Bronchial epithelial cell (primary cell): ENCODE measurements around the gene CBX2. TPM values are rescaled to one million over a fixed set of nuclear protein-coding genes. Genes with fewer than 3 reads are reported as not detected.

ENCODE experiments used
- DNase-seq: peaks from one replicate; pipeline ENCODE4 v3.0.0-alpha.2; 2010; ENCODE audit warnings: low read depth
- FAIRE-seq: peaks from 2 replicates; lab custom pipeline; 2011; peaks lifted over from hg19 to GRCh38; lab: Jason Lieb, UNC
- H3K27me3 ChIP-seq: 2 replicates; pipeline ENCODE4 v1.5.1; 2011; ENCODE audit warnings: low read length; ENCODE audit not compliant: control insufficient read depth, insufficient read depth
- H3K36me3 ChIP-seq: 2 replicates; pipeline ENCODE4 v1.5.1; 2011; ENCODE audit warnings: low read length; ENCODE audit not compliant: control insufficient read depth, insufficient read depth
- H3K4me3 ChIP-seq: 2 replicates; pipeline ENCODE4 v1.5.1; 2011; ENCODE audit warnings: mild to moderate bottlenecking, low read depth, low read length, control low read depth
- total RNA-seq: library from RNA; depleted of rRNA; stranded (reverse); fragments of >200 nt; gene quantifications from 2 replicates; pipeline ENCODE4 v1.2.1, GENCODE V29; 2014
- TF ChIP-seq, protein P1 (sequence below): IDR thresholded peaks from 2 replicates; pipeline ENCODE4 v1.5.1; 2011; ENCODE audit warnings: mild to moderate bottlenecking, moderate library complexity, low read length, control low read depth, inconsistent platforms; ENCODE audit not compliant: insufficient read depth, severe bottlenecking

CBX2 gene
- total RNA-seq, 1 donor from 2014 or later, result 1.1 TPM

DNA sequence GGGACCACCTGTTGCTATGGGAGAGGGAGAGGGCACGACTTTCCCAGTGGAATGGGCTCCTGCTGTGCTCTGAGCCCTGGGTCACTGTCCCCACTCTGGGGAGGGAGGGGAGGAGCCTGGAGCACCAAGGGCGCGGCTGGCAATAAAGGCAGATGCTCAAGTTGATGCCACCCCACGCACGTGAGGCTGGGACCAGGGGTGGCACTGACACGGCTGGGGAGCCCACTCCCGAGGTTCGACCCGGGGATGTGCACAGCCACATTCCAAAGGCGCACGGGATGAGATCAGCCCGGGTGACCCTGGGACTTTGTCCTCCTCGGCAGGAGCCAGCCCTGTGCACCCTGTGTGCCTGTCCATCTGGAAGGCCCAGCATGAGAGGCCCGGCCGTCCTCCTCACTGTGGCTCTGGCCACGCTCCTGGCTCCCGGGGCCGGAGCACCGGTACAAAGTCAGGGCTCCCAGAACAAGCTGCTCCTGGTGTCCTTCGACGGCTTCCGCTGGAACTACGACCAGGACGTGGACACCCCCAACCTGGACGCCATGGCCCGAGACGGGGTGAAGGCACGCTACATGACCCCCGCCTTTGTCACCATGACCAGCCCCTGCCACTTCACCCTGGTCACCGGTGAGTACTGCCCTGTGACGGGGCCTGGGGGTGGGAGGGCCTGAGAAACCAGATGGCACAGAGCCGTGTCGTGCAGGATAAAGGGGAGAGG is 47.0 kb upstream of the CBX2 start, which contains the start of gene ENPP7:
Gene ENPP7 (plus strand): TSS at position 175 of the 715 bp plus-strand sequence. CDS start 197 bp downstream, at position 372.
- Histone ChIP-seq H3K36me3 (no peaks in the 10 kb centered on the region), H3K4me3 (no peak within 1 kb of the TSS), H3K27me3 (no peaks in the 10 kb centered on the region)
- no peak for FAIRE-seq
- no peak for DNase-seq
- TF ChIP-seq, protein P1, sequence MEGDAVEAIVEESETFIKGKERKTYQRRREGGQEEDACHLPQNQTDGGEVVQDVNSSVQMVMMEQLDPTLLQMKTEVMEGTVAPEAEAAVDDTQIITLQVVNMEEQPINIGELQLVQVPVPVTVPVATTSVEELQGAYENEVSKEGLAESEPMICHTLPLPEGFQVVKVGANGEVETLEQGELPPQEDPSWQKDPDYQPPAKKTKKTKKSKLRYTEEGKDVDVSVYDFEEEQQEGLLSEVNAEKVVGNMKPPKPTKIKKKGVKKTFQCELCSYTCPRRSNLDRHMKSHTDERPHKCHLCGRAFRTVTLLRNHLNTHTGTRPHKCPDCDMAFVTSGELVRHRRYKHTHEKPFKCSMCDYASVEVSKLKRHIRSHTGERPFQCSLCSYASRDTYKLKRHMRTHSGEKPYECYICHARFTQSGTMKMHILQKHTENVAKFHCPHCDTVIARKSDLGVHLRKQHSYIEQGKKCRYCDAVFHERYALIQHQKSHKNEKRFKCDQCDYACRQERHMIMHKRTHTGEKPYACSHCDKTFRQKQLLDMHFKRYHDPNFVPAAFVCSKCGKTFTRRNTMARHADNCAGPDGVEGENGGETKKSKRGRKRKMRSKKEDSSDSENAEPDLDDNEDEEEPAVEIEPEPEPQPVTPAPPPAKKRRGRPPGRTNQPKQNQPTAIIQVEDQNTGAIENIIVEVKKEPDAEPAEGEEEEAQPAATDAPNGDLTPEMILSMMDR, result no peak

DNA sequence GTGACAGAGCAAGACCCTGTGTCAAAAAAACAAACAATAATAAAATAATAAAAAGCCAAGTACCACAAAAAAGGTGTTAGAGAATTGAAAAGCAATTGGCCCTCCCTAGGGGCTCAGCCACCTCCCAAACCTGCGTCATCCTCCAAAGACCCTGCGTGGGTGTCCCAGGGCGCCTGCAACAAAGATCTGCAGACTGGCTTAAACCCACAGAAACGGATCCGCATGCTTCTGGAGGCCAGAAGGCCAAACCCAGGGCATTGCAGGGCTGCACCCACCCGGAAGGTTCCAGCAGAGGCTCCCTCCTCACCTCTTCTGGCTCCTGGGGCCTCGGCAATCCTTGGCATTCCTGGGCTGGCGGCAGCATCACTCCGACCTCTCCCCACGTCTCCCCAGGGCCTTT is 45.7 kb upstream of the CBX2 start:
- FAIRE-seq (no peak), DNase-seq (no peak)
- TF ChIP-seq, protein P1, result no peak
- Histone ChIP-seq H3K27me3 (no peaks in the 10 kb centered on the region), H3K4me3 (no peak overlapping the region), H3K36me3 (no peaks in the 10 kb centered on the region)

DNA sequence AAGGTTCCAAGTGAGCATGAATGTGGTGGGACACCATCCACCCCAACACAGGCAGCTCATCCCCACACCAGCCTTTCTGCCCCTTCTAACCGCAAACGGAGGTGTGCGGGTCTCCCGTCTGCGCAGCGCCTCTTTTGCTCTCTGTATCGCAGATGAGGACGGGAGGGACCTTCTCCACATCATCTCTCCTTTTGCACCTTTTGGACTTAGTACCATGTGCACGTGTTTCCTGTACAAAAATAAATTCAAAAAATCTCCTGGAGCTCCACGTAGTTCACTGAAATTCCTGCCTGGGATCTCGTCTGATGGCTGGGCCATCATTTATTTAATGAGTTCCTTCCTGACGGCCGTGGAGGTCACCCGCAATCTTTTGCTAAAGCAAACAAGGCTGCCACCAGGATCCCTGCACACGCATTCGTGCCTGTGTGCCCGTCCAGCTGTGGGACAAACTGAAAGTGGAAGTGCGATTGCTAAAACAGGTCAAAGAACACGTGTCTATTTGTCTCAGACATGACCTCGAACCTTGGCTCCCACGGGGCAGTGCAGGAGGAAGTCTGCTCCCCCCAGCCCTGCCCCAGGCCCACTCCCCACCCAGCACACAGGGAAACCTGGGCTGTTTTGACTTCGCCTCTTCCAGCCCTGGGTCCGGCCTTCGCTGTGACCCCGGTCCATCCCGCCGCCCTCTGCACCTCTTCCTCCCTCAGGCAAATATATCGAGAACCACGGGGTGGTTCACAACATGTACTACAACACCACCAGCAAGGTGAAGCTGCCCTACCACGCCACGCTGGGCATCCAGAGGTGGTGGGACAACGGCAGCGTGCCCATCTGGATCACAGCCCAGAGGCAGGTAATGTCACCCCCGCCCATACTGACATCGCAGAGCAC is 44.9 kb upstream of the CBX2 start:
- FAIRE-seq, result no peak
- Histone ChIP-seq H3K36me3 (no peaks in the 10 kb centered on the region), H3K27me3 (no peaks in the 10 kb centered on the region), H3K4me3 (no peak overlapping the region)
- TF ChIP-seq, protein P1, result no peak
- DNase-seq, result no peak

DNA sequence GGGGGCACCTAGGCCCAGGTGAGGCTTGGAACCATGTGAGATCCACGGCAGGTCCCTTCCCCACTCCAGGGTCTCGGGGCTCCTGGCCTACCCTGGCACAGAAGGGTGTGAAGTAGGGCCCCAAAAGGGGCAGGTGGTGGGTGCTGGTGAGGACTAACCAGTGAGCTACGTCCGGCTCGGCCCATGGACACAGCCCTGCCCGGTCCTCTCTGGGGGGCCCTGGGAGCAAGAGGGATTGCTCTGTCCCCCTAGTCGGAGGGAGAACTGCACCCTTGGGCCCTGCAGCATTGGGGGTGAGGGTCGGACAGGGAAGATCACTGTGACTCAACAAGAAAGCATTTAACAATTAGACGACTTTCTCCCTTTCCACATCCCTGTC is 44.3 kb upstream of the CBX2 start:
- Histone ChIP-seq H3K27me3 (no peaks in the 10 kb centered on the region), H3K36me3 (no peaks in the 10 kb centered on the region), H3K4me3 (no peak overlapping the region)
- DNase-seq (no peak), FAIRE-seq (no peak)
- TF ChIP-seq, protein P1, result no peak

DNA sequence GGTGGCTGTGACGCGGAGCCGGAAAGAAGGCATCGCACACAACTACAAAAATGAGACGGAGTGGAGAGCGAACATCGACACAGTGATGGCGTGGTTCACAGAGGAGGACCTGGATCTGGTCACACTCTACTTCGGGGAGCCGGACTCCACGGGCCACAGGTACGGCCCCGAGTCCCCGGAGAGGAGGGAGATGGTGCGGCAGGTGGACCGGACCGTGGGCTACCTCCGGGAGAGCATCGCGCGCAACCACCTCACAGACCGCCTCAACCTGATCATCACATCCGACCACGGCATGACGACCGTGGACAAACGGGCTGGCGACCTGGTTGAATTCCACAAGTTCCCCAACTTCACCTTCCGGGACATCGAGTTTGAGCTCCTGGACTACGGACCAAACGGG is 42.9 kb upstream of the CBX2 start:
- peaks cover 9% of the 10 kb centered on the region for H3K27me3 ChIP-seq
- TF ChIP-seq, protein P1, result no peak
- no peak for DNase-seq
- no peak for FAIRE-seq
- H3K4me3 ChIP-seq, result no peak overlapping the region
- H3K36me3 ChIP-seq, result no peaks in the 10 kb centered on the region
